Fibroblast of skin of right biceps (primary cell): ENCODE results near the gene INSIG1.

ENCODE experiments used
- DNase-seq: peaks from one replicate; pipeline ENCODE4 v3.0.0-alpha.2; 2013

Gene INSIG1

DNA sequence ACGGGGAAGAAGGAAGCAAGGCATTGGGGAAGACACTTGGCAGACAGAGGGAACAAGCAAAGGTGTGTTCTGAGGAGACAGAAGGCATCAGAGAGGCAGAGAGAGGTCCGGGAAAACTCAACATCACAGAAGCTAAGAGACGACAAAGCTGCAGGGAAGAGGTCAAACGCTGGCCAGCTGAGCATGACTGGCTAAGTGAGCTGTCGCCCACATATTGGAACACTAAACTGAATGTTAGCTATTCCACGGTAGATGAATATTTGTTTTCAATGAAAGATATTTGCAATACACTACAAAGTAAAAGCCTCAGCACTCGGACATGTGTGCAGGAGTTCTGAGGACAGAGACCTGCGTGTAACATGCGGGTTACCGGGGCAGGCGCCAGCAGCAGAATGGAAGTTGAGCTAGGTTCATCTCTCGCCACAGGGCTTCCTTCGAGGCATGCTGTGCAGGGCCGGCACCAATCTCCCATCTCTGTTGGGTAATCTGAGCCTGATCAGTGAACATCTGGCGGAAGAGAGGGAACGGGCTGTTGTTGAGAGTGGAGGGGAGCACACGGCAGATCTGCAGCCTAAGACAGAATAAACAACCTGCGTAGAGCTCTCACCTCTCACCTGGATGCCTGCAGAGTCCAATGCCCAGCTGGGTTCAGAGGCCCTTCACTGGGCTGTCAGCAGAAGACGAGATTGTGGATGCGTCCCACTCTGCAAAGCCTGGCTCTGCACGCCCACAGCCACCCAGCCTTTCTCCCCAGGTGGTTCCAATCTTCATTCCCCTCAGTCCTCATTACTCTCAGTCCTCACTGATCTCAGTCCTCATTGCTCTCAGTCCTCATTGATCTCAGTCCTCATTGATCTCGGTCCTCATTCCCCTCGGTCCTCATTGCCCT, 35.9 kb downstream of the INSIG1 start:
- no peak for DNase-seq

GRCh38 chr7:155336812-155337602, 39.3 kb downstream of the INSIG1 start:
- no peak for DNase-seq

- no peak for DNase-seq
Measured at GRCh38 chr7:155337946-155338631, 40.4 kb downstream of the INSIG1 start.

DNA sequence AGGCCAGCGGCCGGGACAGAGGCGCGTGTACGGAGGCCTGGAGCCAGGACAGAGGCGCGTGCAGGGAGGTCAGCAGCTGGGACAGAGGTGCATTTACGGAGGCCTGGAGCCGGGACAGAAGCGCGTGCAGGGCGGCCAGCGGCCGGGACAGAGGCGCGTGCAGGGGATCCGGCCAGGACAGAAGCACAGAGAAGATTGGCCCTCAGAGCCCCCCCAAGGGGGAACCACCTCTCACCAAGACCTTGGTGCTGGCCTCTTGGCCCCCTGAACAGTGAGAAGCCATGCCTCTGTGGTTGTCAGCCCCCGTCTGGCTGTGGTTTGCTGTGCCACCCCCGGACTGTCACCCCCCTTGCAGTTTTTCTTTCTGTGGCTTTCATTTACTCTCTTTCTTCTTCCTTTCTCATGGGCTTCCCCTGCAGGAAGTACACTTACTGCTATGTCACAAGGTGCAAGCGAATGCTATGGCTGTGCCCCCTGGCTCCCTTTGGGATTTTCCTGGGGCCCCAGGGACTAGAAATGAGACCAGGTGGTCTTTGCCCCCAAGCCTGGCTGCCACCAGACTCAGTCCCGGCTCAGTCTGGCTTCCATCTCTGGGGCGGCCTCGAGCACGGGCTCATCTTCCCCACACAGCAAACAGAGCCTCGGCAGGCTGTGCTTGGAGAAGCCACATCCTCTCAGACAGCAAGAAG, 41.1 kb downstream of the INSIG1 start:
- DNase-seq, result no peak

GRCh38 chr7:155339474-155339873, 41.8 kb downstream of the INSIG1 start:
- DNase-seq, result no peak

DNA sequence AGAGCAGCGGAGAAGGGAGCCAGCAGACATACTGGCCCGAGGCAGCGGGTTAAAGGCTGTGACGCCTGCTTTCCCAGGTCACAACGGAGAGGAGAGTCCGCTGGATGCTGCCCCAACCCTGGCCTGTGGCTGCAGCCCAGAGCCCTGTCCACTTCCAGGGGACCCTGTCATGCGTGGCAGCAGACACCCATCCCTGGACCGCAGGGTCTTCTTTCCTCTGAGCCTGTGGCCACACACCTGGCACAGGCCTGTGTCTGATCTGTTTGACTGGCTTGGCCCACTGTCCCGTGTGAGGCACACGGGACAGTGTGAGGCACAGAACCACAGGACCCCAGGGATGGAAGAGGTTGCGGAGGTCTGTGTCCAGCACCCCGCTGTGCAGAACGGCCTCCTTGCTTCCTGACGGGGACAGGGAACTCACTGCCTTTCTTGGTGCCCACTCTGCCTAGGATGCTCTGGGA, 42.4 kb downstream of the INSIG1 start:
- no peak for DNase-seq

- DNase-seq, result no peak
Measured at GRCh38 chr7:155340721-155341120, 43.0 kb downstream of the INSIG1 start.

DNA sequence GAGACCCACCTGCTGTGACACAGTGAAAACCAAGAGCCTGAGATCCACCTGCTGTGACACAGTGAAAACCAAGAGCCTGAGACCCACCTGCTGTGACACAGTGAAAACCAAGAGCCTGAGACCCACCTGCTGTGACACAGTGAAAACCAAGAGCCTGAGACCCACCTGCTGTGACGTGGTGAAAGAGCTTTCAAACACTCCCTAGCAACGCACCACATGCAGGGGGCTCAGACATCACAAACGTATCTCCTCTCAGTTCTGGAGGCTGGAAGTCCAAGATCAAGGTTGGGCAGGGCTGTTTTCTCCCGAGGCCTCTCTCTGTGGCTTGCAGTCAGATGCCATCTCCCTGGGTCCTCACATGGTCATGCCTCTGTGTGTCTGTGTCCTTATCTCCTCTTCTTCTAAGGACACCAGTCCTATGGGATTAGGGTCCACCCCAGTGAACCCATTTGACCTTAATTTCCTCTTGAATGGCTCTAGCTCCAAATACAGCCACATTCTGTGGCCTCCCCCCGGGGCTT, 43.8 kb downstream of the INSIG1 start:
- no peak for DNase-seq

- no peak for DNase-seq
Measured at GRCh38 chr7:155342313-155342712, 44.6 kb downstream of the INSIG1 start.

DNA sequence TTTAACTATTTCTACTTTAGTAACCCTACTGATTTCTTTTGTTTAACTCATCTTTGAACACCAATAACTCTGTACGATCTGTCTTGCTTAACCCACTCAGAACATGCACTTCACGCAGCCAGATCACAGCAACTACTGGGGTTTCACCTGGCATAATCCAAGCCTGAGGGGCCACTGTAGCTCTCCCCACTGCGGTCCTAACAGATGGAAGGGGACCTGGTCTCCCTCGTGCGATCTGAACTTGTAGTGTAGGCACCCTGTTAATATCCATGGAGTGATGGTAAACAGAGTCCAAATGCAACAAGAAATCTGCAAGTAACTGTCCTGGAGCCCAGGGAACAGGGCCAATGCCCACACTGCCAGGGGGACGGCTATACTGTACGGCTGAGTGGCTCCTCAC, 45.5 kb downstream of the INSIG1 start:
- DNase-seq, result no peak

- DNase-seq, result no peak
Measured at GRCh38 chr7:155343661-155344121, 46.0 kb downstream of the INSIG1 start.

DNA sequence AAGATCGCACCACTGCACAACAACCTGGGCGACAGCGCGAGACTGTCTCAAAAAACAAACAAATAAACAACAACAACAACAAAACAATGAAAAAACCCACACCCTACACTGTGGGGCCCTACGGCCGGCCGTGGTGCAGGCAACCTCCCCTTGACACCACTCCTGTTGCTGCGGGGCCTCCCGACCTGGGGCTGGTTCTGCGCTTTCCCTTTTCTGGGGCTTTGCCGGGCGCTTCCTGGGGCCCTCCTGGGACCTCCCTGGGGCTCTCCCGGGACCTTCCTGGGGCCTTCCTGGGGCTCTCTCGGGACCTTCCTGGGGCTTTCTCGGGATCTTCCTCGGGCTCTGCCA, 46.6 kb downstream of the INSIG1 start:
- no peak for DNase-seq

DNA sequence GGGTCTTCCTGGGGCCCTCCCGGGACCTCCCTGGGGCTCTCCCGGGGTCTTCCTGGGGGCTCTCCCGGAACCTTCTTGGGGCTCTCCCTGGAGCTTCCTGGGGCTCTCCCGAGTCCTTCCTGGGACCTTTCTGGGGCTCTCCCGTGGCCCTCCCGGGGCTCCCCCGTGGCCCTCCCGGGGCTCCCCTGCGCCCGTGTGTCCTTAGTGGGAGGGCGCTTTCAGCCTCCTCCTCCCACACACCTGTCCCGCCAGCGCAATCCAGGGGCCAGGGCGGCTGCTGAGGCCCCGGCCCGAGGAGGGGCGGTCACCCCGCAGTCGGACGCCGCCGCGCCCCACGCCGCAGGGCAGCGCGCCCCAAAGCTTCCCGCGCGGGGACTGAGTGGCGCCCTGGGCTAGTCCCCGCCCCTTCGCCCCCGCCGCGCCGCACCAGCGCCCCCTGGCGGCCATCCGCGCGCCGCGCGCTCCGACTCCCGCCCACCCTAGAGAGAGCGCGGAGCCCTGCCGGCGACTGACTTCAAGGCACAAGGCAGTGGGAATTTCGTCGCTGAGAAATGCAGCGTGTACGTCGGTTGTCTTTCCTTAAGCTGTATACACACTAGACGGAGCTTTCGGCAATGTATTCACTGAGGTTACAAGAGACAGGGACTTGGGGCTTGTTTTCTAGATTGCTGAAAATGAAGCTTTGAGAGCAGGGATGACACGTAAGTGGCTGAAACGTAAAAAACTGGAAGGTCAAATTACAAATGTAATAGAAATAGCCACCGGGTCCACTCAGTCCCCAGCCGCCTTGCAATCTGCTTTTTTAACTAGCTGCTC, 47.1 kb downstream of the INSIG1 start:
- peak; percentile 69 for DNase-seq

DNA sequence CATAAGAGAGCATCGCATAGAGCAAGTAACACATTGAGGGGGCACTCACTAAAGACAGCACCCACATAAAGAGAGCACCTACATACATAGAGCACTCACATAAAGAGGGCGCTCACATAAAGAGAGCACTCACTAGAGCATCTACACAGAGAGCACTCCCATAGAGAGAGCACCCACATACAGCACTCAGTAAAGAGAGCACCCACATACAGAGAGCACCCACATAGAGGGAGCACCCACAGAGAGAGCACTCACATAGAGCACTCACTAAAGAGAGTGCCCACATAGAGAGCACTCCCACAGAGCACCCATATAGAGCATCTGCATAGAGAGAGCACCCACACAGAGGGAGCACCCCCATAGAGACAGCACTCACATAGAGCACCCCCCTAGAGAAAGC, 47.8 kb downstream of the INSIG1 start:
- no peak for DNase-seq

DNA sequence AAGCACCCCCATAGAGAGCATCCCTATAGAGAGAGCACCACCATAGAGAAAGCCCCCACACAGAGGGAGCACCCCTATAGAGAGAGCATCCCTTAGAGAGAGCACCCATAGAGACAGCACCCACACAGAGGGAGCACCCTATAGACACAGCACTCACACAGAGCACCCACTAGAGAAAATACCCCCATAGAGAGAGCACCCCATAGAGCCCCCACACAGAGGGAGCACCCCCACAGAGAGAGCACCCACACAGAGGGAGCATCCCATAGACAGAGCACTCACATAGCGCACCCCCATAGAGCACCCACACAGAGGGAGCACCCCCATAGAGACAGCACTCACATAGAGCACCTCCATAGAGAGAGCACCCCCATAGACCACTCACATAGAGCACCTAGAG, 48.6 kb downstream of the INSIG1 start:
- no peak for DNase-seq

- DNase-seq, result no peak
Measured at GRCh38 chr7:155348806-155349205, 51.1 kb downstream of the INSIG1 start.

DNA sequence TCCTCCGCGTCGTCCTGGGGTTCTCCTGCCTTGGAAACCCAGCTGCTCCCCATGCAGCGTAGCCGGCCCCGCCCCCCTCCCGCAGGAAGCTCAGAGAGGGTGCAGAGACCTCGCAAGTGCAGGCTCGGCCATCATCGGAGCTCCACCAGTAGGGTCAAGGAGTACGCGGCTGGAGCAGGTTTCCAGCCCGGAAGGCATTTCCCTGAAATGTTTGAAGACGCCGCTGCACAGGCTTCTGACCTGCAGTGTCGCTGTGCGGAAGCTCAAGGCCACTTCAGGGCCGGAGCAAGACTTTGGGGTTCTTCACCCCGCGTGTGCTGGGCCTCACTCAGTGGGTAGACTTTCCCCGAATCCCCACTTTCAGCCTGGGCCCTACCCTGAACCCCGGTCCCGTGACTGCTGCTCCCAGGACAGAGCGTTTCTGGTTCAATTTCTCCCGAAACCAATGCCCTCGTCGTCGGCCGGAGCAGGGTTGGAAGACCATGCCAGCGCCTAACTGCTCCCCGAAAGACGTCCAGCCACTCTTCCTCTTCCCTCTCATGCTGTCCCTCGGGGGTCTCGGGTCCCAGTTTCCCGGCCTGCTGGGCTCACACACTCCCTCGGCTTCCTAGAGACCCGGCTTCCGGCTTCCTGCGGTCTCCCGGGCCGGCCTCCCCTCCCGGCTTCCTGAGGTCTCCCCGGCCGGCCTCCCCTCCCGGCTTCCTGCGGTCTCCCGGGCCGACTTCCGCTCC, 52.1 kb downstream of the INSIG1 start:
- no peak for DNase-seq

- no peak for DNase-seq
Measured at GRCh38 chr7:155351120-155351870, 53.6 kb downstream of the INSIG1 start.

DNA sequence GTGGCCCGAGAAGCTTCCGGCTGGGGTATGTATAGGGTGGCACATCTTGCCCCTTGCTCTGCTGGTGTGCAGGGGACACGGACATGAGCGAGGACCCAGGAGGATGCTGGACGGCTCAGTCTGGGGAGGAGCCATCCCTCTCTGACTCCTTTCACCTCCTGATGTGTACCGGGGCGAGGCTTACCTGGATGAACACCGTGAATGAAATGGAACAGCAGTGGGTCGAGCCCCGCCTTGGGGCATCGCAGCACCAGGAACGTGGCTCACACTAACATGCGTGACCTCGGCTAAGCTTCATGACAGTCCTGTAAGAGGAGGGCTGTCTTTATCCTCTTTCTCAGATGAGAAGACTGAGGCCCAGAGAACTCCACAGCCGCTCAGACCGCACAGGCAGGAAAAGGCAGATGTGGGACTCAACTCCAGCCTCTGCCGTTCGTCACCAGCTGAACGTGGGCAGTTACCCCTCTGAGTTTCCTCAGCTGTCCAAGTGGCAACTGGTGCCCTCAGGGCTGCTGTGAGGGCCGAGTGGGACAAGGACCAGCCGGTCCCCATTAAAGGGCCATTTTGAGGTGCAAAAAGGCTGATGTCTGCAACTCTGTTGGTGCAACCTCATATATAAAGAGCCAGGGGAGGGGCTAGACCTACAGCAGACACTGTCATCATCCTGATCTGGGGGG, 54.5 kb downstream of the INSIG1 start:
- DNase-seq, result no peak

- no peak for DNase-seq
Measured at GRCh38 chr7:155352753-155353115, 55.1 kb downstream of the INSIG1 start.
